ENCODE results near the gene CPEB3.
"Not testable (repeated sequence)": the region's sequence is repeated elsewhere in the genome, so short reads cannot be mapped to it uniquely, and the experiment has no call there.

Gene CPEB3

GRCh38 chr10:92142512-92142911 lies 148.4 kb downstream of the CPEB3 start:
- Mint-ChIP-seq H3K4me3 (no peak overlapping the region), H3K27ac (no peak overlapping the region), H3K4me1 (no peaks in the 10 kb centered on the region), H3K9me3 (peaks cover 4% of the 10 kb centered on the region), H3K27me3 (ENCODE audit: low read depth) (no peaks in the 10 kb centered on the region), H3K36me3 (ENCODE audit: low read depth) (peaks cover 13% of the 10 kb centered on the region)
- no peak for TF ChIP-seq CTCF (IDR thresholded peaks at IDR 0.05; ENCODE audit: unreplicated experiment in 3 of 3)

DNA sequence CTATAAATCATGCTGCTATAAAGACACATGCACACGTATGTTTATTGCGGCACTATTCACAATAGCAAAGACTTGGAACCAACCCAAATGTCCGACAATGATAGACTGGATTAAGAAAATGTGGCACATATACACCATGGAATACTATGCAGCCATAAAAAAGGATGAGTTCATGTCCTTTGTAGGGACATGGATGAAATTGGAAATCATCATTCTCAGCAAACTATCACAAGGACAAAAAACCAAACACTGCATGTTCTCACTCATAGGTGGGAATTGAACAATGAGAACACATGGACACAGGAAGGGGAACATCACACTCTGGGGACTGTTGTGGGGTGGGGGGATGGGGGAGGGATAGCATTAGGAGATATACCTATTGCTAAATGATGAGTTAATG lies 149.7 kb downstream of the CPEB3 start:
- H3K4me1 Mint-ChIP-seq; H3K4me3 Mint-ChIP-seq; H3K9me3 Mint-ChIP-seq; H3K27me3 Mint-ChIP-seq (ENCODE audit: low read depth); H3K27ac Mint-ChIP-seq: not testable (repeated sequence)
- H3K36me3 Mint-ChIP-seq (ENCODE audit: low read depth): peaks cover 14% of the 10 kb centered on the region

- peaks cover 17% of the 10 kb centered on the region for H3K36me3 Mint-ChIP-seq (ENCODE audit: low read depth)
- H3K4me1 Mint-ChIP-seq; H3K27me3 Mint-ChIP-seq (ENCODE audit: low read depth); H3K27ac Mint-ChIP-seq; H3K4me3 Mint-ChIP-seq: not testable (repeated sequence)
- peaks cover 15% of the 10 kb centered on the region for H3K9me3 Mint-ChIP-seq
Measured at GRCh38 chr10:92134049-92134448, 156.8 kb downstream of the CPEB3 start.

- H3K27ac Mint-ChIP-seq: no peak overlapping the region
- no peak for TF ChIP-seq CTCF (IDR thresholded peaks at IDR 0.05; ENCODE audit: unreplicated experiment in 3 of 3)
- H3K27me3 Mint-ChIP-seq (ENCODE audit: low read depth): no peaks in the 10 kb centered on the region
- H3K4me1 Mint-ChIP-seq: no peaks in the 10 kb centered on the region
- peaks cover 13% of the 10 kb centered on the region for H3K9me3 Mint-ChIP-seq
- no peak overlapping the region for H3K4me3 Mint-ChIP-seq
- peaks cover 8% of the 10 kb centered on the region for H3K36me3 Mint-ChIP-seq (ENCODE audit: low read depth)
Measured at GRCh38 chr10:92131275-92131820, 159.5 kb downstream of the CPEB3 start.

GRCh38 chr10:92130622-92131274 lies 160.1 kb downstream of the CPEB3 start:
- no peak for TF ChIP-seq CTCF (IDR thresholded peaks at IDR 0.05; ENCODE audit: unreplicated experiment in 3 of 3)
- H3K4me1 Mint-ChIP-seq: no peaks in the 10 kb centered on the region
- peaks cover 5% of the 10 kb centered on the region for H3K36me3 Mint-ChIP-seq (ENCODE audit: low read depth)
- no peak overlapping the region for H3K27ac Mint-ChIP-seq
- no peak overlapping the region for H3K4me3 Mint-ChIP-seq
- H3K9me3 Mint-ChIP-seq: peaks cover 13% of the 10 kb centered on the region
- H3K27me3 Mint-ChIP-seq (ENCODE audit: low read depth): no peaks in the 10 kb centered on the region

DNA sequence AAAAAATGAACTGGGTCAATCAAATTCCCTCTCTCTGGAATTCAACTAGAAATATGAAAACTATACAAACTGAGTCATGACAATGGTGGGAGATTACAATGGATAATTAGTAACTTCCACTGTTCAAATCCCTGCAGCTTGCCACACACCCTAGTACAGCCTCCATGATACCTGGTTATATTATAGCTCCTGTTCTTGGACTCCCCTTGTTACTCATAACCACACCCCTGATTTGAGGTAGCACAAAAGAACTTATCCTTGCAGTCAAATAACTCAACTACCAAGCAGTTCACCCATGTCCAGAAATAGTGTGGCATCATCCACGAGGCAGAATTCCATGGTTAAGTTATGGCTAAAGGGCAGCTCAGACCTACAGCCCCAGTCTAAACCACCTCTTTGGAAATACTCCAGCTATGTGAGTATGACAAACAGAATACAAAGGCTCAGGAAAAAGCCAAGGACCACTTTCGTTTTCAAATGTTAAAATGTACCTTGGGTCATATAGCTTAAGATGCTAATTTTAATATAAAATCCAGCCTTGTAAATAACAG lies 164.7 kb downstream of the CPEB3 start:
- TF ChIP-seq CTCF (IDR thresholded peaks at IDR 0.05; ENCODE audit: unreplicated experiment in 3 of 3): no peak
- Mint-ChIP-seq H3K27me3 (ENCODE audit: low read depth) (no peaks in the 10 kb centered on the region), H3K36me3 (ENCODE audit: low read depth) (no peaks in the 10 kb centered on the region), H3K9me3 (no peaks in the 10 kb centered on the region), H3K4me3 (no peak overlapping the region), H3K27ac (peak overlapping the region in 1 of 3 experiments; percentile 43), H3K4me1 (peaks cover 14% of the 10 kb centered on the region)

DNA sequence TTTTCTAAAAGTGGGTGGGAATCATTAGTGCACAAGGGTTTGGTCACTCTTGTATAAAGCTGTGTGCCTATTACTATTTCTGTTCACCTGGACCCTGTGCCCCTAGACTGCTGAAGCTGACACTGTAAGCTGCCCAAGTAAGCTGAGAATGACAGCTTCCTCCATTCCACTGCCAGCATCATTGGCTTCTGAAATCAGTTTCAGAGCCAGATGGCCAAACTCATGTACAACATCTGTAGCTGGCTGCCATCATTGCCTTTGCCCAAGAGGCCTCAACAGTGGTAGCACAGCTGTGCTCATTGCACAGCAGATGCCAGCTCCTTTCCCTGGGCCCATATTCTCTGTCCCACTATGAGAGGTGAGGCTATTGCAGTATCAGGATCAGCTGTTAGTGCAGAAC lies 165.7 kb downstream of the CPEB3 start:
- no peak for TF ChIP-seq CTCF (IDR thresholded peaks at IDR 0.05; ENCODE audit: unreplicated experiment in 3 of 3)
- Mint-ChIP-seq H3K4me1 (peaks cover 14% of the 10 kb centered on the region), H3K9me3 (no peaks in the 10 kb centered on the region), H3K4me3 (no peak overlapping the region), H3K27me3 (ENCODE audit: low read depth) (no peaks in the 10 kb centered on the region), H3K36me3 (ENCODE audit: low read depth) (no peaks in the 10 kb centered on the region), H3K27ac (peak overlapping the region; percentile 1 to 82 (median 81))
